ENCODE results near the gene PLXND1.

Gene PLXND1

DNA sequence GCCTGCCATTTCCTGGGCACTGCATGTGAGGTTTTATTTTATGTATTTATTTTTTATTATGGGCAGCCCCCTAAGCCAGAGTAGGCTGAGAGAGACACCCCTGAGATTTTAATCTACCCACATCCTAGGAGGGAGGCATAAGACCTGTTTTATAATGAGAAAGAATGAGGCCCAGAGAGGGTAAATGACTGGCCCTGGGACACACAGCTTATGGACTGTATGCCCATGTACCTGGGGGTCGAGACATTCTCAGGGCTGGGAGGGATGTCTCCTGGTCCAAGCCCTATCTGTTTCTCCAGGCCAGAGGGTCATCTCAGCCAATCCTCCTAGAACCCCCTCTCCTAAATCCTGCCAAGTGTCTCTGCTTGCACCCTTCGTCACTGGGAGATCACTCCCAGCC is 6.1 kb downstream of the PLXND1 start:
- DNase-seq: no peak

DNA sequence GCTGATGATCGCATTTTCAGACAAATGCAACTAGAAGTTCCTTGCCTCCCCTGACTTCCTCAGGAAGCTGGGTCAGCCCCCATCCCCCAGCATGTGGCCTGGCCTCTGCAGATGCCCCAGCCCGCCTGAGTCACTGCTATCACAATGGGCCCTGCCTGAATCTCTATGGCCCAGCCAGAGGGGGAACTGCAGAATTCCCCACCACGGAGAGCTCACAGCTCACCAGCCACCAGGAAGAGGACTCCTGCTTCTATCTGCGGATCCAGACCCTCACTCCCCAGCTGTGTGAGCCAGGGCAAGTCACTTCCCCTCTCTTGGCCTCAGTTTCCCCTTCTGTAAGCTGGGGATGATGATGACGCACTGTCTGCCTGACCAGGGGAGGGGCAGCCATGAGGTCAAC is 6.9 kb downstream of the PLXND1 start:
- DNase-seq: no peak

DNA sequence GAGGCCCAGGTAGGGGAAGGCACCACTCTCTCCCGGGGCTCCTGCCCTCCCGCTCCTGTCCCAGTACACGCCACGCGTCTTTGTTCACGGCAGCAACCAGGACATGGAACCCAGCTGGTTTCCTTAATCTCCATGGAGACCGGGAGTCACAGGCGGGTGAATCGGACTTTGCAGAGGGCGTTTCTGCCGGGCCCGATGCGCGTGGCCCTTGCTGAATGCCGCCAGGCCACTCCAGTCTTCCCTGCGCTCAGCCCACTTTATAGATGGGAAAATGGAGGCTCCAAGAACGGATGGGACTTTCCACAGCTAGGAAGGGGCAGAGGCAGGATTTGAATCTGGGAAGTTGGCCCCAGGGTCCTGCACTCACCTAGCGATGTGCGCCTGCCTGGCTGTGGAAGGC is 7.4 kb downstream of the PLXND1 start:
- DNase-seq: no peak

DNA sequence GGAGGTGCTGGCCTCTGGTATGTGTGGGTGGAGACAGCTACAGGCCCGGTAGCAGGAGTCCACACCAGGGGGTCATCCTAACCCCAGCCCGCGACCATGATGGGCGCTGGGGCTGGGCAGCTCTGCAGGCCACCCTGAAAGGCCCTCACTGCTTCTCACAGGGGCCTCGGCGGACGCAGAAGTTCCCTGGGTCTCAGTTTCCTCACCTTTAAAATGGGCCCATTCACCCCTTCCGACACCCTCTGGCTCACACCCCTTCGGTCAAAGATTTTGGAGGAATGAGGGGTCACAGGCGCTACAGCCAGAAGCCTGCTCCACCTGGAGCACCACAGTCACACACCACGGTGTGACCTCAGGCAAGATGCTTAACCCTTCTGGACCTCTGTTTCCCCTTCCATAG is 8.0 kb downstream of the PLXND1 start:
- DNase-seq: no peak

DNA sequence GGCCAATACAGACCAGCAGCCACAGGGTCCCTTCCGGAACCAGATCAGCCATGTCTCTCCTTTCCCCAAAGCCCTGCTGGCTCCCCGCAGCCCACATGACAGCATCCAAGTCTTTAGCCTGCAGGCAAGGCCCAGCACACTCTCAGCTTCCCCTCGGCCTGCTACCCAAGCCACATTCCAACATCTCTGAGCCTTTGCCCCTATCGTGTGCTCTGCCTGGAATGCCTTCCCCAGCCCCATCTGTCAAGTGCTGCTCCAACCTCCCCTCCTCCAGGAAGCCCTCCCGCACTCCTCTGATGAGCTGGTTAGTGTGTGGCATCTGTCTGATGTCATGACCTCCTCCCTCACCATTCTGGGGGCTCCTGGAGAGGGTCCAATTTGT is 8.5 kb downstream of the PLXND1 start:
- no peak for DNase-seq

DNA sequence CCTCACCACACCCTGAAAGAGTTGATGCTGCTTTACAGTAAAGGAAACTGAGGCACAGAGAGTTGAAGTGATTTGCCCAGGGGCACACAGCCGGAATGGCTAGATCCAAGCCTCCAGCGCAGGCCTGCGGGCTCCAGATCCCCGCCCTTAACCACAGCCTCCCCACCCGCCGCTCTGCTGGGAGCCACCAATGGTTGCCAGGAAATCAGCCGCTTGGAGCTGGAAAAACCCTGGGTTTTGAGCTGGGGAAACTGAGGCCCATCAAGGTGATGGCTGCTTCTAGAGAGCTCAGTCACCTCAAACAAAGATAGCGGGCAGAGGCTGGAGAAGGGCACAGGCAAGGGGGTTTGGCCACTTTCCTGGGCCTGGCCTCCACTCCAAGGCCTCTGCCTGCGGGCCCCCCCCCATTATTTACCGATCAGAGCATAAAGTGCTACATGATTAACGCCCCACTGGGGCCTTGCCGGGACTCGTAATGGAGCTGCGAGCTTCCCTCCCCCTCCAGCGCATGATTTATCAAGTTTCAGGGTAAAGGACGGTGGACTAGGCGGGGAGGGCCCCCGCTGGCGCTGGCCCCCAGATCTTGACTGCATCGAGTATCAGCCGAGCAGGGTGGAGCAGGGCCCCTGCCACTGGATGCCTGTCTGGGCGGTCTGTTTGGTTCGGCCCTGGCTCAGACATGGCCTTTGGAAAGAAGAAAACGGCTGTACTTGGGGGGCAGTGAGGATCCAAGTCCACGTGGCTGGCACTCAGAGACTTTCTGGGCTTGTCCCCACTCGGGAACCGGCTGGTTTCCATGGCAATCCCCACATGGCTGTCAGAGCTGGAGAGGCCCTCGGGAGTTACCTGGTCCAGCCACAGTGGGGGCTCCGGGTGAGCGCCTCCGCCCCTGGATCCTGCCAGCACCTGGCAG is 9.1 kb downstream of the PLXND1 start:
- DNase-seq: no peak

DNA sequence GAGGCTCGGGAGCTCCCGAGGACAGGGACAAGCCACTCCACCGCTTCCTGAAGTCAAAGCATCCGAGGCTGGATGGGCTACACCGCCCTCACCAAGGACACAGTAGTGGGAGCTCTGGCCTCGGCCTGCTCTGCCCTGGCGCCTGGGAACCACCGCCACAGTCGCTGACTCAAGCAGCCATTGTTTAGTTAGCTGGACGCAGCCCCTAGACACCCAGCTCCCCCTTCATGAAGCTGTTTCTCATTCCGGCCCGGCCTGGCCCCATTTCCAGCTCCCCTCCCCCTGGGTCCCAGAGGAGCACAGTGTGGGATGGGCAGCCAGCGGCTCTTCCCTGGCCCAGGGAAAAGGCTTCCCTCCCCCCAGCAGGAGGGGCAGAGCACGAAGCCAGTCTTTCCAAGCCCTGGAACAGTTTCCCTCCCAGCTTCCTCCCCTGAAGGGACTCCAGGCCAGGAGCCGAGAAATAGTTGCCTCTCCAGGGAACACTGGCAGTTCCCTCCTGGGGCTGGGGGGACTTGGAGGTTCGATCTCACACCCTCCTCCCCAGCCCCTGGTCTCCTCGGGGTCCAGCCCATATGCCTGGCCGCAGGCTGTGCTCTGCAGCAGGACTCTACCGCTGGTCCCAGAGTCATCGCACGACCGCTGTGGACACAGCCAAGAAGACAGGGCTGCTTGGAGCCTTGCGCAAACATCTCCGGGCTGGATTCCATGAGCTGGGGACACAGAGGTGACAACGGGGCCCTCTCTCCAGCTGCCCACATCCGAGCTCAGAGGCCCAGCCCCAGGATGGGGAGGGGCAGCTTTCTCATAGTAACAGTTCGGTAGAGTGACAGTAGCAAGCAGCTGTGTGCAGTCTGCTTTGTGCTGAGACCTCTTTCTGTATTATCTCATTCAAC is 10.0 kb downstream of the PLXND1 start:
- no peak for DNase-seq

DNA sequence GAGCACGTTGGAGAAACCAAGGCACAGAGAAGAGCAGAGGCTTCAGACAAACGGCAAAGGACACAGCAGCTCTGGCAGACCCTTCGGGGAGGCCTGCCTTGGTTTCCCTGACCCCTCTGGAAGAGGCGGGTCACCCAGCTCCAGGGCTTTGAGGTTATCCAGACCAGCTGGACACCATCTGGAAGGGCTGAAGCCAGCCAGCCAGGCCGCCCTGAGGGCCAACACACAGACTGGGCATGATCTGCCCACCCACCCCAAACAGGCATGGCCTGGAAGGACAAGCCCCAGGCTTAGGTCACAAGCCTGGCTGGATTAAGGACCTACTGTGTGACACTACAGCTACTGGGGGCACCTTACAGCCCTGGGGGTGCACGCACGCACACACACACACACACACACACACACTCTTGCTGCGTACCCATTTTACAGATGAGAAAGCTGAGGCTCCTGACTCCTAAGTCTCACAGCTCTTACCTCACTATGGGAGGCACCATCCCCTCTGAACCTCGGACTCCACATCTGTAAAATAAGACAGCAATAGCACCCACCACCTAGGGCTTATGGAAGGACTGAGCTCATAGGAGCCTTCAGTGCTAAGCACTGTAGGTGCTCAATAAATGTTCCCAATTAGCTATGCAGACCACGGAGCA is 10.8 kb downstream of the PLXND1 start:
- no peak for DNase-seq

DNA sequence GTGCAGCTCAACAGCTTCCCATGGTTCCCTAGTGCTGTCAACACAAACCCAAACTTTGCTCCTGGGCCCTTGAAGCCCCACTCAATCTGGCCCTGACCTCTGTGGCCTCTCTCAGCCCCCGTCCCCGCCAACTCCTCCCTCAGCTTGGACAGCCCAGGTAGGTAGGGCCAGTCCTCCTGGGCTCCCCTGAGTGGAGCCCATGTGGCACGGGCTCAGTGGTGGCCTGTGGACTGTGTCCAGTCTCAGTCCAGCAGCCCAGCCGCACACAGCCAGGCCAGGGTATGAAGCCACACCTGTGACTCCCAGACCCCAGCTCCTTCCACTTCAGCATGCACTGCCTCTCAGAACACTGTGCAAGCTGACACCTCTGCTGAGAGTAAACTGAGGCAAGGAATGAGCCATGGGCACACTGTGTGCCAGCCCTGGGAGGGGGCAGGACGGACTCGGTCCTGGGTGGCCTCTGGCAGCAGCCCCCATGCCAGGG is 11.5 kb downstream of the PLXND1 start:
- no peak for DNase-seq

DNA sequence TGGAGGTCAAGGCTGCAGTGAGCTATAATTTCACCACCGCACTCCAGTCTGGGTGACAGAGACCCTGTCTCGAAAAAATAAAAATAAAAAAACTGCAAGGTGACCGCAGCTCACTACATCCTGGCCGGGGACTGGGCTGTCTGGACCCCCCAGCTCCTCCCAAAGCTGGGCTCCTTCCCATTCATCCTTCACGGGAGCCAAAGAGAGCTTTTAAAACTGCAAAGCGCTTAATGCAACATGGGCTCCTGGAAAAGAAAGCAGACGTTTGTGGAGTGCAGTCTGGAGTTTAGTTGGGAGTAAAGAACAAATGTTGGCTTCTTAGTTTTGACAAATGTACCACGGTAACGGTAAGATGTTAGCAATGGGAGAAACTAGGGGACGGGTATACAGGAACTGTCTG is 12.1 kb downstream of the PLXND1 start:
- DNase-seq: no peak

DNA sequence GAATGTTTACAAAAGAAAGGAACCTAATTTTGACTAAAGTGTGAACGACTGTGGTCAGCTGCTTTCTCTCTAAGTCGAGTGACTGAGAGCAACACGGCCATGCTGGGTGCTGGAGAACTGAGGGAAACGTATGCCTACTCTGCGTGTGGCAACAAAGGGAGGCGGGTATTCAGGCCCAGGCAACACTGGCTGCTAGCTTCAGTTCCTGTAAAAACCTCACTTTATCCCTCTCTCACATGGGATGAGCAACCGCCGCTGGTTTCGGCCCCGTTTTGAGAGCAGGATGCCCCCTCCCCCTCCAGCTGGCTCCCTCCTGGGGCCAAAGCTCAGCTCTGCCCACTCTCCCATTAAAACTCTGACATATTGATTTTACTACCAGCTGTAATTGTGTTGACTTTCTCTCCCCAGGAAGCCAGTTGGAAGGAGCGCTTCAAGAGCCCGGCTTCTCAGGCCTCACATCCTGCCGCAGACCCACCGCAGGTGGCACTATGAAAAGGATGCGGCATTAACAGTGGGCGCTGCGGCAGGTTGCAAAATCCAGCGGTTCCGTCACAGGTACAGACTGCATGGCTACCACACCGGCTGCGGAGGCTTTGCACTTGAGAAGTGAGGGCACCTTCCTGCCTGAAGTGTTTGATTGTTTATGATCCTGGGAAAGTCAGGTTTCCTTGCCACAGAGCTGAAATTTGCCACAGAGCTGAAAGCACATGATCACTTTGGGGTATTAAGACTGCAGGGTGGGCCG is 12.7 kb downstream of the PLXND1 start:
- DNase-seq: no peak

DNA sequence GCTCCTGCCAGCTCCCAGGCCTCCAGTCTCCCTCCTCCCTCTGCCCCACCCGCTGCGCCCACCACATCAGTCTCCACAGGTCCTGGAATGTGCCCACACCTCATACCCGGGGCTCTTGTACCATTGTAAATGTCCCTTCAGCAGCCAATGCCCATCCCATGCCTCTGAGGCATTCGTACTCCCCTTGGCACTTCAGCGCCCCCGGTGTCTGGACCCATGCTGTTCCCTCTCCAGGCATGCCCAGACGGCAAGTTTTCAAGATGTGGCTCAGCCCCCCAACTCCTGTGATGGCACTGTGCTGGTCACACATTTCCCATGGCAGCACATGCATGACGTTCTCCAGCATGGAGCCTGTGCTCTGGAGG is 13.3 kb downstream of the PLXND1 start:
- no peak for DNase-seq

DNA sequence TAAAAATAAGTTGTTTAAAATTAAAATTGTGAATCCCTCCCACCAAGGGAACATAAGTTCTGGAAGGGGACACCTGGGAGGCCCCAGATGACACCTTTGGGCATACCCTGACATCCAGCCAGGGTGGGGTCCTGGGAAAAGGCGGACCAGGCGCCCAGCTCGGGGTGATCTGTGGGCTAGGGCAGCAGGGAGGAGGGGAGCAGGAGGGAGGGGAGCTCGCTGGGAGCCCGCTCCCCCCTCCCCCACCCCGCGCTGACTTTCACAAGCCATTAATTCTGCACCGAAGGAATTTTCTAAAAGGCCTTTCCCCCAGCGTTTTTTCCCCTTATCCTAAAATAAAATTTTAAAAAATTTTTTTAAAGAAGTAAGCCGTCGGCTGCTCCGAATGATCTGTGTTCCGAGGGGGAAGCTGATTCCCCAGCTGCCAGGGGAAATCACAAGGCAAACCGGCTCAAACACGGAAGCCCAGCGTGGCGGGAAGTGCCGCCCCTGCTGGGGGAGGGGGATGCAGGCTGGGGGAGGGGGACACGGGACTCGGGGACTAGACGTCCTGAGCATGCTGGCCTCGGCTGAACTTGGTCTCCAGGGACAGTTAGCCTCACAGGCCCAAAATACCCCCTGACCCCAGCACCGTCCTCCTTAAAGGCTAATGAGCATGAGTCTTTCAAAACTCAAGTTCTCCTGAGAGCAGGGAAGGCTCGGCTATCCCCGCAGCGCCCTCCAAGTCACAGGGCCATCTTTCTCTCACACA is 13.9 kb downstream of the PLXND1 start:
- no peak for DNase-seq

DNA sequence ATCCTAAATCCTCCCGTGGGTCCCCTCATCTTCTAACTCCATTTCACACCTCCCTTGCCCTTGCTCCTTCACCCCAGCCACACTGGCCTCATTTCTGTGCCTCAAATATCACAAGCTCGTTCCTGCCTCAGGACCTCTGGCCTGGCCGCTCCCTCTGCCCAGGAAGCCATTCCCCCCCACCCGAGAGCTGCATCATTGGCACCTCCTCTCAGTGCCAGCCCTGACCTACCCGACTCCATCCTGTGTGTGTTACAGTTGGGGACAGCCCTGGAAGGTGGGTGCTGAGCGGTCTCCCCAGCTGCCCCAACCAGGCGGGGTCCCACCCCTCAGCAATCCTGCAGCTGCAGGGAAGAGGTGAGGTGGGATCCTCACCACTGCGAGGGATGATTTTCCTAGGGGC is 14.5 kb downstream of the PLXND1 start:
- no peak for DNase-seq

DNA sequence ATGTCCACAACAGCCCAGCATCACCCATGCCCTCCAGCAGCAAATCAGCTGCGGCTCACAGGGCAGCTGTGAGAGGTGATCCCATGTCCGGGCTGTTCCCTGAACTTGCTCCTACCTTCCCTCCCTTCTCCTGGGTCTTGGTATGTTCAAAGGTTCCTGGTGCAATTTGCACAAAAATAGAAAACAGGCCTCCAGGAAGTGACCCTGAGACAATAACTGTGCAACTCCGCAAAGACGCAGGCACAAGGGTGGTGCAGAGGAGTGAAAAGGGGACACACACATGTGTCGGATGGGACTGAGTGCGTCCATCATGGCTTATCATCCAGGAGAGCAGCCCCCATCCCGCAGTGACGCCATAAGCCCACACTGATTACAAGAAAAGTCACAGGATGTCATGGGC is 16.3 kb downstream of the PLXND1 start:
- no peak for DNase-seq

DNA sequence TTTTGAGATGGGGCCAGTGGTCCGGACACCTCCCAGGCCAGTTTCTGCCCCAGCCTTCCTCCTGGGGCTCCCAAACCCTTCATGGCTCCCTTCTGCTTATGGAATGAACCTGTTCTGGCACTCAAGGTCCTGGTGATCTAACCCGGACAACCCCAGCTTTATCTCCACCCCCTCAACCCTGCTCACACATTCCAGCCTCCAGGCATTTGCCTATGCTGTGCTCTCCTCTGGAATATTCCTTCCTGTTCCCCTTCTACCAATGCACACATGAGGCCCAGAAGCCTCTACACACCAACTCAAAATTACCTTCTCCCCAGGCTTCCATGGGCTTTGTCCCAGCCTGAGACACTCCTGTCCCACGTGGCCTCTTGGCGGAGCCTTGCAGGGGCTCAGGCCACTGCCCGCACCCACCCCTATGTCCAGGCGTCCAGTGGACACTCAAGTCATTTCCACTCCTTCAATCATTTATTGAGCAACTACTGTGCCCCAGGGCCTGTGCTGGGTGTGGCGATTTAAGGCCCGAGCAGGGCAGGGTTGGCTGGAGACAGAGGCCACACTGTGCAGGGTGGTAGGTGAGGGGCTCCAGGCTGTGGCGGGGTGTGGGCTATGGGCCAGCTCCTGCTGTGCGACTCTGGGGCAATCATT is 18.8 kb downstream of the PLXND1 start:
- DNase-seq: no peak

DNA sequence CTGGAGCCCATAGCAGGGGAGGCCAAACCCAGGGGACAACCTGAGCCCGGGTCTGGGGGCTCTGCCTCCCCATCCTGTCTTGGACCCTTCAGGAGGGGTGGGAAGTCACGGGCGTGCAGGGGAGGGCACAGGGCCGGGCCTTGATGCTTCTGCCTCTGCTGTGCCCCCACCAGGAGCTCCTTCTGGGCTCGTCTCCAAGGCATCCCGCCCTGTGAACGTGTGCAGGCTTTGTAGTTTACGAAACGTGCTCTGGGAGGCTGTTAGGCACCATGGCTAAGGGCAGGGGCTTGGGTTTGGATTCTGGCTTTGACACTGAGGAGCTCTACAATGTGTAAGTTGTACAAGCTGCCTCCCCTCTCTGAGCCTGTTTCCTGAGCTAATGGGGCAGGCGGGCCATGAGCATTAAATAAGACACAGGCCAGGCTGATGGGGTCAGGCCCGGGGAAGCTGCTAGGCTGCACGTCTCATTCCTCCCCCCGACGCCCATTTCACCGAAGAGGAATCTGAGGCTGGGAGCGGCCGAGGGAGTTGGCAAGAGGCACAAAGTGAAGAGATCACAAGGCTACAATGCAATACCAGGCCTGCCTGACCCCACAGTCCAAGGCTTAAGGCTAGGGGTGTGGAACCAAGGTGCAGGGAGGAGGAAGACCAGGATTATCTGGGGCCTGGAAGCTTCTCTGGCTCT is 19.6 kb downstream of the PLXND1 start:
- no peak for DNase-seq

DNA sequence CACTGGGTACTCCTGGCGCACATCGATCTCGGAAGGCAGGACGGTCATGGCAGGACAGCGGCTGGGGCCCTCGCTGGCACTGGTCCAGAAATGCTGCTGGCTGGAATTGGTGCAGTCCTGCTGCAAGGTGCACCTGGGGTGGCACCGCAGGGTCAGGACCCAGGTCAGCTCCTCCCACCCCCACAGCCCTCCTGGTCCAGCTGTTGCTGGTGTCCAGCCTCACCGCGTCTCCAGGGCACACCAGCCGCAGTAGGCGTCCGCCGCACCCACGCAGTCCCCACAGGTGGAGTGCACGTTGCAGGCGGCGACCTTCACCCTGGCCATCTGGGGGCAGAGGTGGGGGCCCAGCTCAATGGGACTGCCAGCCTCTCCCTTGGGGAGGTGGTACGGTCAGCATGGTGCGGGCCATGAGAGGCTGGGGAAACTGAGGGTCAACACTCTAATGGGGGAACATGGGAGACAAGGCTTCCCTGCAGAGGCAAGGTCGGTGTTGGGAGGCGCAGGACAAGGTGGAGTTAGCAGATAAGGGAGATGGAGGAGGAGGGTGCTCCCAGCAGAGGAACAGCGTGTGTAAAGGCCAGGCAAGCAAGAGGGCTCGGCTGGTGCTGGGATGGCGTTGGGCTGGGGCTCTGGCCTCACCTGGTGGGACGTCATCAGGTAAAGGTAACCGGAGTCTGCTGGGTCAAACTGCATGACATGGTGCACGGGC is 20.4 kb downstream of the PLXND1 start:
- DNase-seq: no peak

DNA sequence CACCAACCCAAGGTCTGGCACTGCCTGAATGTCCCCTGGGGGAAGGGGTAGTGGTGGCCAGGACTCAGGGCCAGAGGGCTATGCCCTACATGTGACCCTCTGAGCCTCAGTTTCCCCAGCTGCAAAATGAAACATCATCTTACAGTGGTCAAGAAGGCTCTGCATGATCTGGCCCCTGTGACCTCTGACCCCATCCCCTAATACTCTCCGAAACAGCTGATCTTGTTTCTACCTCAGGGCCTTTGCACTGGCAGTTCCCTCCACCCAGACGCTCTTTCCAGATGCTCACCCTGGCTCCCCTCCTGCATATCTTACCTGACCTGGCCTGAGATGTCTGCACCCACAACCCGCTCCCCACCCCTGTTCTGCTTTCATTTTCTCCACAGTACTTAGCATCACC is 21.8 kb downstream of the PLXND1 start:
- DNase-seq: no peak

DNA sequence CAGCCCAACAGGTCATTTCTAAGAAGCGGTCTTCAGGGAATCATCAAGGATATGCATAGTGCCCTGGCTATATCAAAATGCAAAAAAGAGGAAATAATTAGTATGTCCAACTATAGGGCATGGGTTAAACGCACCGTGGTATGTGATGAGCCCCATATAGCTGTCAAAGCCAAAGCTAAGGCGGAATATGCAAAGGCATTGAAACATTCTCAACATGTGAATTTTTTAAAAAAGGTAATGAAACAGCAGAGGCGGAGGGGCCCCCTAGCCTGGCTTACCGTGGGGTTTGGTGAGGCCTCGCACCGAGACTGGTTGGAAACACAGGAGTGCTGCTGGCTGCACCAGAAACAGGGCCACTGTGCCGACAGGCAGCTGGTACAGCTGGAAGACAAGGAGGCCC is 23.2 kb downstream of the PLXND1 start:
- DNase-seq: no peak
